Fibroblast of lung (primary cell): ENCODE measurements around the gene NTN1. TPM values are rescaled to one million over a fixed set of nuclear protein-coding genes. Genes with fewer than 3 reads are reported as not detected.

Source experiments
- DNase-seq, 2 donors: peaks; one replicate each; pipeline versions ENCODE4 v3.0.0 to v3.0.0-alpha.2; 2010; ENCODE audit warnings: low read depth in 2 of 2
- H2AFZ ChIP-seq: 2 replicates; pipeline ENCODE4 v1.5.1; 2012; ENCODE audit warnings: low read length, control low read depth, inconsistent platforms
- H3K27ac ChIP-seq: 2 replicates; pipeline ENCODE4 v1.5.1; 2011; ENCODE audit warnings: low read length, control low read depth; ENCODE audit not compliant: insufficient read depth
- H3K27me3 ChIP-seq: 2 replicates; pipeline ENCODE4 v1.5.1; 2011; ENCODE audit warnings: mild to moderate bottlenecking, low read length; ENCODE audit not compliant: control insufficient read depth, insufficient read depth
- H3K36me3 ChIP-seq: 2 replicates; pipeline ENCODE4 v1.5.1; 2011; ENCODE audit warnings: low read length; ENCODE audit not compliant: control insufficient read depth, insufficient read depth
- H3K4me1 ChIP-seq: 2 replicates; pipeline ENCODE4 v1.5.1; 2011; ENCODE audit warnings: low read length; ENCODE audit not compliant: control insufficient read depth, insufficient read depth; ENCODE audit errors: extremely low read depth
- H3K4me2 ChIP-seq: 2 replicates; pipeline ENCODE4 v1.5.1; 2011; ENCODE audit warnings: low read length, control low read depth; ENCODE audit not compliant: insufficient read depth; ENCODE audit errors: extremely low read depth
- H3K4me3 ChIP-seq, 4 experiments: fragments of 200-600 bp in 1 of 4; sonication (generic) in 1 of 4; replicated peaks in 1 of 4; 2 replicates each; pipeline ENCODE4 v1.5.1; 2011 to 2016; ENCODE audit warnings: low read length in 4 of 4, low read depth in 3 of 4, mild to moderate bottlenecking in 3 of 4, control low read depth in 2 of 4, inconsistent platforms in 1 of 4, mixed read lengths in 1 of 4; ENCODE audit not compliant: insufficient read depth in 1 of 4; ENCODE audit errors: control extremely low read depth in 1 of 4
- H3K79me2 ChIP-seq: 2 replicates; pipeline ENCODE4 v1.5.1; 2012; ENCODE audit warnings: mild to moderate bottlenecking, low read length, inconsistent platforms; ENCODE audit not compliant: control insufficient read depth, insufficient read depth
- H3K9ac ChIP-seq: 2 replicates; pipeline ENCODE4 v1.5.1; 2011; ENCODE audit warnings: mild to moderate bottlenecking, low read length, control low read depth; ENCODE audit not compliant: insufficient read depth
- H3K9me3 ChIP-seq: 2 replicates; pipeline ENCODE4 v1.5.1; 2012; ENCODE audit warnings: low read depth, low read length; ENCODE audit not compliant: control insufficient read depth, insufficient read depth
- H4K20me1 ChIP-seq: 2 replicates; pipeline ENCODE4 v1.5.1; 2011; ENCODE audit warnings: low read length; ENCODE audit not compliant: control insufficient read depth, insufficient read depth; ENCODE audit errors: extremely low read depth
- EZH2 ChIP-seq: IDR thresholded peaks from 2 replicates; pipeline ENCODE4 v1.5.1; 2012; ENCODE audit warnings: low read length, control low read depth, mild to moderate bottlenecking; ENCODE audit errors: missing control alignments
- polyA plus RNA-seq, 2 donors: library from polyadenylated mRNA; depleted of rRNA in 1 of 2; stranded (reverse) in 1 of 2; unstranded in 1 of 2; fragments of >200 nt; gene quantifications; 2 replicates each; pipeline ENCODE4 v1.2.1, GENCODE V29; 2011 to 2012; ENCODE audit warnings: missing spikeins in 1 of 2
- total RNA-seq: library from RNA; depleted of rRNA; stranded (reverse); fragments of >200 nt; gene quantifications from 2 replicates; pipeline ENCODE4 v1.2.1, GENCODE V29; 2014
- TF ChIP-seq, protein P1 (sequence below), 2 donors: IDR thresholded peaks in 1 of 2; conservative IDR thresholded peaks in 1 of 2; 1 replicate in 1 of 2; 2 replicates in 1 of 2; pipeline ENCODE4 v1.5.1; 2011 to 2012; ENCODE audit warnings: low read length in 2 of 2, control low read depth in 1 of 2, inconsistent platforms in 1 of 2, low read depth in 1 of 2, mild to moderate bottlenecking in 1 of 2

Gene NTN1
- total and polyA plus RNA-seq, 2 donors (not counting 1 experiment from before 2014, with no cell fraction given) = 0.17 to 3.1 TPM

- no peak overlapping the region for H2AFZ ChIP-seq
- H4K20me1 ChIP-seq = no peaks in the 10 kb centered on the region
- no peak overlapping the region for H3K9ac ChIP-seq
- H3K36me3 ChIP-seq = no peaks in the 10 kb centered on the region
- no peaks in the 10 kb centered on the region for H3K9me3 ChIP-seq
- H3K27ac ChIP-seq = no peak overlapping the region
- no peak for DNase-seq
- H3K79me2 ChIP-seq = no peaks in the 10 kb centered on the region
- TF ChIP-seq, protein P1, sequence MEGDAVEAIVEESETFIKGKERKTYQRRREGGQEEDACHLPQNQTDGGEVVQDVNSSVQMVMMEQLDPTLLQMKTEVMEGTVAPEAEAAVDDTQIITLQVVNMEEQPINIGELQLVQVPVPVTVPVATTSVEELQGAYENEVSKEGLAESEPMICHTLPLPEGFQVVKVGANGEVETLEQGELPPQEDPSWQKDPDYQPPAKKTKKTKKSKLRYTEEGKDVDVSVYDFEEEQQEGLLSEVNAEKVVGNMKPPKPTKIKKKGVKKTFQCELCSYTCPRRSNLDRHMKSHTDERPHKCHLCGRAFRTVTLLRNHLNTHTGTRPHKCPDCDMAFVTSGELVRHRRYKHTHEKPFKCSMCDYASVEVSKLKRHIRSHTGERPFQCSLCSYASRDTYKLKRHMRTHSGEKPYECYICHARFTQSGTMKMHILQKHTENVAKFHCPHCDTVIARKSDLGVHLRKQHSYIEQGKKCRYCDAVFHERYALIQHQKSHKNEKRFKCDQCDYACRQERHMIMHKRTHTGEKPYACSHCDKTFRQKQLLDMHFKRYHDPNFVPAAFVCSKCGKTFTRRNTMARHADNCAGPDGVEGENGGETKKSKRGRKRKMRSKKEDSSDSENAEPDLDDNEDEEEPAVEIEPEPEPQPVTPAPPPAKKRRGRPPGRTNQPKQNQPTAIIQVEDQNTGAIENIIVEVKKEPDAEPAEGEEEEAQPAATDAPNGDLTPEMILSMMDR (conservative IDR thresholded peaks at IDR 0.05 in 1 of 2, IDR thresholded peaks at IDR 0.05 in 1 of 2; ENCODE audit: low read depth in 1 of 2, low read length in 2 of 2) = no peak
- no peak for TF ChIP-seq EZH2
- H3K4me1 ChIP-seq = no peaks in the 10 kb centered on the region
- no peaks in the 10 kb centered on the region for H3K27me3 ChIP-seq
- no peak overlapping the region for H3K4me3 ChIP-seq
- H3K4me2 ChIP-seq = no peak overlapping the region
Observed at GRCh38 chr17:9144502-9145249, 123.4 kb downstream of the NTN1 start.

- Histone ChIP-seq H3K9ac (no peak overlapping the region), H3K9me3 (no peaks in the 10 kb centered on the region), H3K4me3 (no peak overlapping the region), H3K4me2 (no peak overlapping the region), H2AFZ (no peak overlapping the region), H4K20me1 (no peaks in the 10 kb centered on the region), H3K4me1 (no peaks in the 10 kb centered on the region), H3K27ac (no peak overlapping the region), H3K79me2 (no peaks in the 10 kb centered on the region), H3K36me3 (no peaks in the 10 kb centered on the region), H3K27me3 (no peaks in the 10 kb centered on the region)
- DNase-seq = no peak
- TF ChIP-seq EZH2 = no peak
- TF ChIP-seq, protein P1 (conservative IDR thresholded peaks at IDR 0.05 in 1 of 2, IDR thresholded peaks at IDR 0.05 in 1 of 2; ENCODE audit: low read depth in 1 of 2, low read length in 2 of 2) = no peak
Observed at GRCh38 chr17:9146064-9146463, 124.8 kb downstream of the NTN1 start.

GRCh38 chr17:9148905-9149525, 127.7 kb downstream of the NTN1 start:
- Histone ChIP-seq H3K9me3 (no peaks in the 10 kb centered on the region), H3K27me3 (no peaks in the 10 kb centered on the region), H3K4me2 (no peak overlapping the region), H3K27ac (no peak overlapping the region), H3K79me2 (no peaks in the 10 kb centered on the region), H3K36me3 (no peaks in the 10 kb centered on the region), H3K4me1 (no peaks in the 10 kb centered on the region), H3K4me3 (no peak overlapping the region), H4K20me1 (no peaks in the 10 kb centered on the region), H2AFZ (no peak overlapping the region), H3K9ac (no peak overlapping the region)
- DNase-seq = no peak
- TF ChIP-seq EZH2 = no peak
- TF ChIP-seq, protein P1 (conservative IDR thresholded peaks at IDR 0.05 in 1 of 2, IDR thresholded peaks at IDR 0.05 in 1 of 2; ENCODE audit: low read depth in 1 of 2, low read length in 2 of 2) = no peak
